Effector memory CD4-positive, alpha-beta T cell (primary cell): ENCODE data around the gene AGAP1.

Source experiments
- DNase-seq, 3 donors: peaks; one replicate each; pipeline ENCODE4 v3.0.0-alpha.2; 2020
- H3K27ac ChIP-seq: 2 replicates; pipeline ENCODE4 v1.7.0; 2013; ENCODE audit warnings: mild to moderate bottlenecking, low read length, moderate library complexity; ENCODE audit not compliant: insufficient read depth, poor library complexity, severe bottlenecking
- H3K27me3 ChIP-seq: replicated peaks from 2 replicates; pipeline ENCODE4 v1.7.0; 2013; ENCODE audit warnings: mild to moderate bottlenecking, low read length; ENCODE audit not compliant: insufficient read depth, control insufficient read depth, poor library complexity, severe bottlenecking
- H3K36me3 ChIP-seq: 2 replicates; pipeline ENCODE4 v1.7.0; 2013; ENCODE audit warnings: mild to moderate bottlenecking, low read length, moderate library complexity; ENCODE audit not compliant: control insufficient read depth, insufficient read depth
- H3K4me1 ChIP-seq: 2 replicates; pipeline ENCODE4 v1.7.0; 2013; ENCODE audit warnings: low read length, mild to moderate bottlenecking; ENCODE audit not compliant: control insufficient read depth, insufficient read depth, poor library complexity, severe bottlenecking
- H3K4me3 ChIP-seq: 2 replicates; pipeline ENCODE4 v1.7.0; 2013; ENCODE audit warnings: low read length, low read depth, mild to moderate bottlenecking; ENCODE audit not compliant: insufficient read depth, poor library complexity, severe bottlenecking
- H3K9me3 ChIP-seq: 2 replicates; pipeline ENCODE4 v1.7.0; 2013; ENCODE audit warnings: mild to moderate bottlenecking, low read length, moderate library complexity; ENCODE audit not compliant: control insufficient read depth

The AGAP1 gene

DNA sequence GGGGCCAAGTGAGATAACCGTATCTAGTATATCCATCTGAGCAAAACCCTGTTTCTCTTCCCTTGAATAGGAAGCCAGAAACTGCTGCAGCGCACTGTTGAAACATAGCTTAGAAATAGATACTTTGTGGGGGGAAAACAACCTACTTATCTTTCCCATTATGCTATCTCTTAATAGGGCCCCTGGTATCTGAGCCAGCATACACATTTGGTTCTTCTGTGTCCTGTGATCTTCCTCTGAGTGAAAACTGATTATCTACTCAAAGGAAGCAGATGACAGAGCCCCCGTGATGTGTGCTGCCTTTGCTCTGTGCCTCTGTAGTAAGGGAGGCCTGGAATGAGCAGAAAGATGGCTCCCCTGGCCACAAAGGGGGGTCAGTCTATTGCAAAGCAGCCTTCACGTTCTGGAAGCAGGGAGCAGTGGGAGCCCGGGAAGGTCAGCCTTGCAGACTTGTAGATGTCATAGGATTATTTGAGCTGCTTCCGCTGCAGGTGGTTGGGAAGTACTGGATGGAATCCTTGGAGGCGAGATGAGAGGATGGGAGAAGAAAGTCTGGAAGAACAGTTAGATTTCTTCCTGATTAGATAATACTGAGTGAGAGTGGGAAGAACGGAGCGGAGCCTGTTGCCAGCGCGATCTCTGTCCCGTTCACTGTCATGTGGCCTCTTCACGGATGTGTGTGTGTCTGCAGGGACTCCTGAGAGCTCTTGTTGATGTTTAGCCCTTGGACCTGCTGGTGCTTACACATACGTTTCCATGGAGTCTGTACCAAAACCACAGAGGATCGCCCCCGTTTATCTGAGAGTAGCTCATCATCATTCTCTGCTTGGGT is 150.1 kb downstream of the AGAP1 start:
- Histone ChIP-seq H3K9me3 (no peaks in the 10 kb centered on the region), H3K27me3 (no peaks in the 10 kb centered on the region), H3K36me3 (no peaks in the 10 kb centered on the region), H3K4me1 (no peaks in the 10 kb centered on the region), H3K4me3 (no peak overlapping the region), H3K27ac (no peak overlapping the region)
- no peak for DNase-seq

DNA sequence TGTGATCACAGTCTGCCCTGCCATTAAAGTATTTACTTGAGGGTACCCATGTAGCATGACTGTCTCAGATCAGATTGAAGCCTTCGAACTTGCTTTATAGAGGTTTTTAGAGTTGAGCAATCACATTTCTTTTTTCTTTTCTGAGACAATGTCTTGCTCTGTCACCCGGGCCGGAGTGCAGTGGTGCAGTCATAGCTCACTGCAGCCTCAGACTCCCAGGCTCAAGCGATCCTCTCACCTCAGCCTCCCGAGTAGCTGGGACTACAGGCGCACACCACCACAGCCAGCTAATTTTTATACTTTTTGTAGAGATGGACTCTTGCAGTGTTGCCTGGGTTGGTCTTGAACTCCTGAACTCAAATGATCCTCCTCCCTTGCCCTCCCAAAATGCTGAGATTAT is 153.4 kb downstream of the AGAP1 start:
- DNase-seq: no peak
- H3K4me1 ChIP-seq: no peaks in the 10 kb centered on the region
- H3K27ac ChIP-seq: no peak overlapping the region
- H3K9me3 ChIP-seq: no peaks in the 10 kb centered on the region
- H3K27me3 ChIP-seq: no peaks in the 10 kb centered on the region
- no peaks in the 10 kb centered on the region for H3K36me3 ChIP-seq
- no peak overlapping the region for H3K4me3 ChIP-seq

GRCh38 chr2:235647877-235648276 is 154.0 kb downstream of the AGAP1 start:
- no peak for DNase-seq
- no peak overlapping the region for H3K4me3 ChIP-seq
- H3K27me3 ChIP-seq: no peaks in the 10 kb centered on the region
- no peaks in the 10 kb centered on the region for H3K9me3 ChIP-seq
- no peaks in the 10 kb centered on the region for H3K4me1 ChIP-seq
- H3K36me3 ChIP-seq: no peaks in the 10 kb centered on the region
- H3K27ac ChIP-seq: no peak overlapping the region

DNA sequence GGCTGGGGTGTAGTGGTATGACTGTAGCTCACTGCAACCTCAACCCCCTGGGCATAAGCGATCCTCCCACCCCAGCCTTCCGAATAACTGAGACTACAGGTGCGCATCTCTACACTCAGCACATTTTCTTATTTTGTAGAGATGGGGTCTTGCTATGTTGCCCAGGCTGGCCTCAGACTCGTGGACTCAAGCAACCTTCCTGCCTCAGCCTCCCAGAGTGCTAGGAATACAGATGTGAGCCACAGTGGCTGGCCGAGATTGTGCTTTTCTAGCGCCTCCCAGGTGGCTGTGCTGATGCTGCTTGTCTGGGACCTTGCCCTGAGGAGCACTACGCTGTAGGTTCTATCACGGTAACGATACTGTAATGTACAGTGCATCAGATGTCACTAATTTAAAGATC is 155.6 kb downstream of the AGAP1 start:
- Histone ChIP-seq H3K4me3 (no peak overlapping the region), H3K4me1 (no peaks in the 10 kb centered on the region), H3K9me3 (no peaks in the 10 kb centered on the region), H3K27me3 (no peaks in the 10 kb centered on the region), H3K27ac (no peak overlapping the region), H3K36me3 (no peaks in the 10 kb centered on the region)
- no peak for DNase-seq

- no peak for DNase-seq
- no peaks in the 10 kb centered on the region for H3K36me3 ChIP-seq
- H3K4me1 ChIP-seq: no peaks in the 10 kb centered on the region
- no peak overlapping the region for H3K27ac ChIP-seq
- no peaks in the 10 kb centered on the region for H3K27me3 ChIP-seq
- H3K4me3 ChIP-seq: no peak overlapping the region
- H3K9me3 ChIP-seq: no peaks in the 10 kb centered on the region
These were observed 157.8 kb downstream of the AGAP1 start for GRCh38 chr2:235651643-235652042.

- Histone ChIP-seq H3K4me1 (no peaks in the 10 kb centered on the region), H3K4me3 (no peak overlapping the region), H3K27ac (no peak overlapping the region), H3K27me3 (peaks cover 3% of the 10 kb centered on the region), H3K9me3 (no peaks in the 10 kb centered on the region), H3K36me3 (no peaks in the 10 kb centered on the region)
- no peak for DNase-seq
These were observed 160.4 kb downstream of the AGAP1 start for GRCh38 chr2:235654103-235654813.

GRCh38 chr2:235658351-235659174 is 164.7 kb downstream of the AGAP1 start:
- Histone ChIP-seq H3K4me3 (no peak overlapping the region), H3K36me3 (no peaks in the 10 kb centered on the region), H3K4me1 (no peaks in the 10 kb centered on the region), H3K27me3 (peaks cover 3% of the 10 kb centered on the region), H3K9me3 (no peaks in the 10 kb centered on the region), H3K27ac (no peak overlapping the region)
- no peak for DNase-seq

DNA sequence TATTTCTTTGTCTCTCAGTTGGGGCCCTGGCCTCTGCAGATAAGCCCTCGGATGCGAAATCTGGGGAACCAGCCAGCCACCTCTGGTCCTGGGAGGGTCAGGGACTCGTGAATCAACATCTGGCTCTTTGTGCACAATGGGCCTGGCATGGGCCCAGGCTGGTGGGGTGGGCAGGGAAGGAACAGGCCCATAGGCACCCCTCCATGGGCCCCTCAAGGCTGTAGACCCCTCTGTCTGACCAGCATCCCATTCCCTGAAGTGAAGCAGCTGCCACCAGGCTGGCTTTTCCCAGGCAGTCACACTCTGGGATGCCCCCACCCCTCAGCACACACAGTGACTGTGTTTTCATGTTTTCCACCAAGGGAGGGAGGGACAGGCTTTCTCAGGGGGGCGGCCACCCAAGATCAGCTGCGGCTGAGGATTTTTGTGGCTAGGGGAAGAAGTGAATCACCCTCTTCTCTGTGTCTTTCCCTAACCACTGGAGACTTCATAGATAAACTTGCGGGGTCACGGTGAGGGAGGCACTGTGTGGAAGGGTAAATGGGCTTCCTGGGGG is 166.0 kb downstream of the AGAP1 start:
- H3K4me3 ChIP-seq: no peak overlapping the region
- DNase-seq: no peak
- H3K4me1 ChIP-seq: no peaks in the 10 kb centered on the region
- no peak overlapping the region for H3K27ac ChIP-seq
- peaks cover 3% of the 10 kb centered on the region for H3K27me3 ChIP-seq
- no peaks in the 10 kb centered on the region for H3K9me3 ChIP-seq
- H3K36me3 ChIP-seq: no peaks in the 10 kb centered on the region

- Histone ChIP-seq H3K4me1 (no peaks in the 10 kb centered on the region), H3K27me3 (peaks cover 3% of the 10 kb centered on the region), H3K4me3 (no peak overlapping the region), H3K36me3 (no peaks in the 10 kb centered on the region), H3K27ac (no peak overlapping the region), H3K9me3 (no peaks in the 10 kb centered on the region)
- no peak for DNase-seq
These were observed 166.7 kb downstream of the AGAP1 start for GRCh38 chr2:235660484-235661082.
